ENCODE results near the gene CNR1. TPM values are rescaled to one million over a fixed set of nuclear protein-coding genes. Genes with fewer than 3 reads are reported as not detected.
"Not testable (repeated sequence)": the region's sequence is repeated elsewhere in the genome, so short reads cannot be mapped to it uniquely, and the experiment has no call there.

The CNR1 gene
- polyA plus RNA-seq (ENCODE audit: insufficient read length in 4 of 4) = 1 to 10 TPM in 2 of 4 donors, under 1 TPM in 2; 0.49 to 1.2 (median 1.0) TPM

GRCh38 chr6:88165844-88166492 is at the start of gene CNR1:
TSS of gene CNR1 (minus strand) at chr6:88166347. CDS start at chr6:88145274, 21,073 bp downstream.
- peak in 1 of 4 donors; percentile 21 for DNase-seq (ENCODE audit: low read depth in 4 of 4, low spot score in 3 of 4)

DNA sequence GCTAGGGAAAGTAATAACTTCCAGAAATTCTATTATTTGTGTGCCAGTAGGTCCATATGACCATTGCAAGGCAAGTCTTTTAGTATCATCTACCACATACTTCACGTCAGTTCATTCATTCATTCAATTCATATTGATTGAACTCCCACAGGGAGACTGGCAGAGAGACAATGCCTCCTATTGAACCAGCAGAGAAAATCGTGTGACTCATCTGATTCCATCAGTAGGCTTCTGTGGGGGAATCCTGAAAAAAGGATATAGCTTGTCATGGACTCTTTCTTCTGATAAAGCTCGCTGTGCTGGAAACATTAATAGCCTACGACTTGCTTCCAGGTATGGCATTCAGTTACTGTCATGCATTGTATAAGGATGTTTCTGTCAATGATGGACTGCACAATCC is 45.3 kb upstream of the CNR1 start:
- no peak for DNase-seq (ENCODE audit: low read depth in 4 of 4, low spot score in 3 of 4)

DNA sequence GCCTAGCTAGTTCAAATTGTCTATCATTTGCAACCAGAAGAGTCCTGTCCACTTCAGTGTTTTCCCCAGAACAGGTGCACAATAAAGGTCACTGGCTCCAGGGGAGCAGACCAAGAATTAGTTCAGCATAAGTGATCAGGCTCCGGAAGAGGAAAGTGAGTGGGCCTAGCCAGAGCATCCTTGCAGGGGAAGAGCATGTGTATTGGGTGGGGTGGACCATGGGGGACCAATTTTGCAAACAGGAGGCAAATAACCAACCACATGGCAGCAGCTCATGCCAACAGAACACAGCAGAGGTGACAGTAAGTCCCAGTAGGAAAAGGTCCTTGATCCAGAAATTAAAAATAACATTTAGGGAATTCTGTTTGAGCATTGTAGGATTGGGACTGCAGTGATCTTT is 43.2 kb upstream of the CNR1 start:
- no peak for DNase-seq (ENCODE audit: low read depth in 4 of 4, low spot score in 3 of 4)

GRCh38 chr6:88208726-88209125 is 42.6 kb upstream of the CNR1 start:
- DNase-seq (ENCODE audit: low read depth in 4 of 4, low spot score in 3 of 4) = no peak

- DNase-seq (ENCODE audit: low read depth in 4 of 4, low spot score in 3 of 4) = not testable (repeated sequence)
Measured at GRCh38 chr6:88201734-88202133, 35.6 kb upstream of the CNR1 start.

GRCh38 chr6:88184921-88185320 is 18.8 kb upstream of the CNR1 start:
- no peak for DNase-seq (ENCODE audit: low read depth in 4 of 4, low spot score in 3 of 4)

- no peak for DNase-seq (ENCODE audit: low read depth in 4 of 4, low spot score in 3 of 4)
Measured at GRCh38 chr6:88183471-88183870, 17.3 kb upstream of the CNR1 start.

- no peak for DNase-seq (ENCODE audit: low read depth in 4 of 4, low spot score in 3 of 4)
Measured at GRCh38 chr6:88179692-88180091, 13.5 kb upstream of the CNR1 start.

DNA sequence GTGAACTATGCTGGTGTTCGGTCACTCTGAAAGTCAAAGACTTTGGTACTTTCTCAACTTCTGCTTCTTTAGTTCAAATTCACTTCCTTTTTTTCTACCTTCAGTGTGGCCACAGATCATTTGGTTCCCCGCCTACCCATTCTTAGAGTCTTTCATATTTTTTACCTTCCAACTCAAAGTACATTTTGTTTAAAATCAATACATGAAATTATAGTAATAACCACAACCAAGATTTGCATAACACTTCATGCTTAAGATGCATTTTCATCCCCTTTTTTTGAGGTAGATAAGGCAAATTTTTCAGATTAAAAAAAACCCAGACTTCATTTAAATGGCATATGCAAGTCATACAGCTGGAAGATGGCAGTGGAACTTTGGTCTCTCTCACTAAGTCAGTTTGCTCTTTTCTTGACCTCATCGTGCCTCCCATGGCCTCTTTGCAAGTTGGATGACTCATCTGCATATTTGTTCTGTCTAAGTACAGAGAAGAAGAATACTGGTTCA is 11.9 kb upstream of the CNR1 start:
- DNase-seq (ENCODE audit: low read depth in 4 of 4, low spot score in 3 of 4) = no peak

- no peak for DNase-seq (ENCODE audit: low read depth in 4 of 4, low spot score in 3 of 4)
Measured at GRCh38 chr6:88174906-88175305, 8.8 kb upstream of the CNR1 start.

- no peak for DNase-seq (ENCODE audit: low read depth in 4 of 4, low spot score in 3 of 4)
Measured at GRCh38 chr6:88171312-88171711, 5.2 kb upstream of the CNR1 start.

DNA sequence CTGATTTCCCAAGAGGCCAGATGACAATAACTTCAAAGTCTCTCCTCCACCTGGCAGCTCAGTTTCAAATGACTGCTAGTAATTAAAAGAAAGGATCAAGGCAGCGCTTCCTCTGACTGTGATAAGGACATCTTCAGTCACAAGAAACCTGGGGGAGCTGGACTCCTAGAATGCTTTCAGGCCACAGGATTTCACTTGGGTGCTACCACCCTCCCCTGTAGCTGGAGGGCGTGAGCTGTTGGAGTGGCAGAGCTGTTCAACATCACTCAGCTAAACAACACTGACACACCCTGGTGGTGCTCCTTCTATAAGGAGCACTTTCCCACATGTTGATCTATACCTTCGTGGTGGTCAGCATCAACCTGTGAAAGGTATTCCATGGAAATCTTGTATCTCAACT is 2.2 kb upstream of the CNR1 start:
- no peak for DNase-seq (ENCODE audit: low read depth in 4 of 4, low spot score in 3 of 4)

- no peak for DNase-seq (ENCODE audit: low read depth in 4 of 4, low spot score in 3 of 4)
Measured at GRCh38 chr6:88167352-88167937, 1.3 kb upstream of the CNR1 start.

DNA sequence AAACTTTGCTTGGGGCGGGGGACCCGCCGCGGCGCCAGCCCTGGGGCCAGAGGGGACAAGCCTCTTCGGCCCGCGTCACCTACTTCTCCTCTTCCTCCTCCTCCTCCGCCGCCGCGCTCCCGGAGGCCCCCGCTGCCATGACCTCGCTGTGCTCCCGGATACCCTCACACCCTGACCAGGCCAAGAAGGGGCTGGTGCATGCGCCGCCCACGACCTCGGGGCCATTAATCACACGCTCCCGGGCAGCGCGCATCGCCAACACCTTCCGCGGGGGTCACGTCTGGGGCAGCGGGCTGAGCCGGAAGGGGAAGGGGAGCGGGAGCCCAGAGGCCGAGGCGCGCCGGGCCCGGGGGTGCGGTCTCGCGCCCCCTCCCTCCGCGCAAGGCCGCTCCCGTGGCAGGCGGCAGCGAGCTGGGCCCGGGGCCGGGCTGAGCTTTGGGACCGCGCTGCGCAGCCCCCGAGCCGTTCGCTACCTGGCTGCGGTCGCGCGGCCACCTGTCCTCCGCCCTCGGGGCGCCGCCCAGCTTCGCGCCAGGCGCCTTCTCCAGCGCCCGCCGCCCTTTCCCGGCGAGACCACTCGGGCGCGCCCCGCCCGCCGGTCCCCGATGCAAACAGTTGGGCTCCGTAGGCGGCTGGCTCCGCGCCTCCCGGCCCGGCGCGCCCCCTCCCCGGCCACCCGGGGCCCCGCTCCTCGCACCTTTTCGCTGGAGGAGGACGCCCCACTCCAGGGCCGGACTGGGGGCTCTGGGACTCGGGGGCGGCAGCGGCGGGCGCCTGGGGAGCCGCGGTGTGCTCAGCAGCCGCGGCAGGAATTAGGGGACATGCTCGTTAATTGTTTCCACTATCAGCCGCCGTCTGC is 575 bp upstream of the CNR1 start:
- peak in 1 of 4 donors; percentile 12 for DNase-seq (ENCODE audit: low read depth in 4 of 4, low spot score in 3 of 4)

GRCh38 chr6:88165087-88165843 is 882 bp downstream of the CNR1 start:
- peak in 1 of 4 donors; percentile 10 for DNase-seq (ENCODE audit: low read depth in 4 of 4, low spot score in 3 of 4)

DNA sequence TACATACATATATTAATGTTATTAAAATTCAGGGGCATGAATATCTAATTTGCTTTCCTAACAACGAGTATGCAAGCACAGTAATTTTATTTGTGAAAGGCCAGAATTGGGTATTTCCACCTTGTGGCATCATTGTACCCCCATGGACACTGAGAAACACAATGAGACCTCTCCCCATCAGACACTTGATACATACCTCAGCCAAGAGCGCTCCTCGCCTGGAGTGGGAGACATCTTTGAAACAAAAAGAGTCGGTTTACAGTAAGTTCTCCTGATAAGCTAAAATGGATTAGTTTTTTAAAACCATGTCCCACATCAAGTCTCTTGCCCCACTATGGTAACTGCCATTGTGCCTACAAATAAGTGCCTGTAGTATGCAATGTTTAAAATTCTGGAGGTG is 2.1 kb downstream of the CNR1 start:
- no peak for DNase-seq (ENCODE audit: low read depth in 4 of 4, low spot score in 3 of 4)

- no peak for DNase-seq (ENCODE audit: low read depth in 4 of 4, low spot score in 3 of 4)
Measured at GRCh38 chr6:88163616-88164015, 2.5 kb downstream of the CNR1 start.

GRCh38 chr6:88161940-88162339 is 4.2 kb downstream of the CNR1 start:
- no peak for DNase-seq (ENCODE audit: low read depth in 4 of 4, low spot score in 3 of 4)

- no peak for DNase-seq (ENCODE audit: low read depth in 4 of 4, low spot score in 3 of 4)
Measured at GRCh38 chr6:88157106-88157505, 9.0 kb downstream of the CNR1 start.

DNA sequence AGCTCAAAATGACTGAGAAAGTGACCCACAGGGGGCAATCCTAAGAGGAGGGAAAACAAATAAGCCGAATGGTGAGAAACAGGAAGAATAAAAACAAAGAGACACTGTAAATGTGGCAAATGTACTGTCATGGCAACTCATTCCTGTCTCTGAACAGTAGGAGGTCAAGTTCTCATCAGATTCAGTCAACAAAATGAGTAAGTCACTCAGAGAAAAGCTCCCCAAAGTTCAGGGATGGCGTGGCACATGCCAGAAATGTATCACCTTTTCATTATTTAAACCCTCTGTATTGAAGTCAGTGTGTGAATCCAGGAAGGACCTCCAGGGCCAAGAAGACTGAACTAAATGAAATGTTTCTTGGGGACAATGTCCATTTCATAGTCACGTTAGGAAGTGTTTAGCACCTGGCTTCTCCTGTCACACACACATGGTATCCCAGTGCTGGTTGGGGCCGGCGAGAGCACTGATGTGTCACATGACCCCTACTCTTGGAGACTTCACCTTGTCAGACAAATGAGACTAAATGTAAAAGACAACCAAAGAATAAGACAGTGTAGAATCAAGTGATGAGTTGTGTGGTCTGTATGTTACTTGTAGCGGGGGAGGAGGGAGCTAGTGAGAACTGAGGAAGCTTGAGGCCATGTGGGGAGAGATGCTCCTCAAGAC is 20.7 kb downstream of the CNR1 start:
- no peak for DNase-seq (ENCODE audit: low read depth in 4 of 4, low spot score in 3 of 4)

Data from right renal pelvis (tissue), 4 donors.